H1 (cell line): ENCODE measurements around the gene RBM47. TPM values are rescaled to one million over a fixed set of nuclear protein-coding genes. Genes with fewer than 3 reads are reported as not detected.

Experiments used
- FOSL1 ChIP-seq: IDR thresholded peaks from 2 replicates; pipeline ENCODE4 v1.6.1; 2011; ENCODE audit warnings: mild to moderate bottlenecking, low read depth, low read length, moderate library complexity; ENCODE audit not compliant: insufficient read depth
- polyA plus RNA-seq, 7 experiments: library from polyadenylated mRNA; depleted of rRNA in 3 of 7; stranded (reverse) in 5 of 7; unstranded in 2 of 7; fragments of >200 nt in 5 of 7; fragments of 200-250 nt in 2 of 7; gene quantifications; 1 replicate in 5 of 7; 2 replicates in 1 of 7; 4 replicates in 1 of 7; pipeline versions ENCODE4 v1.2.1 to v1.2.3, GENCODE V29; 2011 to 2013; ENCODE audit warnings: missing spikeins in 2 of 7, mixed read lengths in 2 of 7
- total RNA-seq: library from RNA; stranded (reverse); fragmentation: NEBNext Ultra II Directional; extraction: Animal tissue kit (Norgen Biotek cat#: 25700); gene quantifications from 2 replicates; pipeline ENCODE4 v1.2.1, GENCODE V29; 2021

RBM47 gene
- total and polyA plus RNA-seq, 2 of the 8 experiments (the other 6 are each of a cell fraction or from before 2014, with no cell fraction given) = 42.8 to 78.9 TPM

DNA sequence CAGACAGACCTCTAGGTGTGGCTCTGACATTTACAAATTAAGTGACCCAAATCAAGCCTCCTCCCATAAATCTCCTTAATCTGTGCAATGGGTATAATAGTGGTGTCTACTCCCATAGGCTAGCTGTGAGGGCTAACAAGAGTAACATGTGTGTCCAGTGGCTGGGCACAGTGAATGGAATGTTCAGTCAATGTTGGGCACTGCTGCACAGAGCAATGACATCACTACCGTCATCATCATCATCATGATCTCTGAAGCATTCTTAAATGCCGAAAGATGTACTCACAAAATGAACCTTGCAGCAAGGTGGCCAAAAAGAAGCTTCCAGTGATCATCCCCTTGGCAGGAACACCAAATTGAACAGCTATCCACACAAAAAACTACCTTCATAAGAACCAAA lies 251.0 kb downstream of the RBM47 start (continued):
- TF ChIP-seq FOSL1 = no peak
